Right kidney (tissue), 1 donor: ENCODE results near the gene CTNNA3.

Experiments used
- DNase-seq: peaks from one replicate; pipeline ENCODE4 v3.0.0-alpha.2; 2016

CTNNA3 gene

GRCh38 chr10:66627156-66627555 is 1068.8 kb downstream of the CTNNA3 start:
- DNase-seq: no peak

GRCh38 chr10:66625709-66626590 is 1070.0 kb downstream of the CTNNA3 start:
- no peak for DNase-seq

GRCh38 chr10:66622050-66622449 is 1073.9 kb downstream of the CTNNA3 start:
- no peak for DNase-seq

GRCh38 chr10:66604195-66604594 is 1091.8 kb downstream of the CTNNA3 start:
- DNase-seq: no peak

GRCh38 chr10:66591865-66592264 is 1104.1 kb downstream of the CTNNA3 start:
- DNase-seq: no peak

GRCh38 chr10:66587680-66588050 is 1108.3 kb downstream of the CTNNA3 start:
- DNase-seq: no peak

GRCh38 chr10:66586897-66587679 is 1108.9 kb downstream of the CTNNA3 start:
- no peak for DNase-seq

- DNase-seq: no peak
Observed at GRCh38 chr10:66586073-66586472, 1109.9 kb downstream of the CTNNA3 start.

- no peak for DNase-seq
Observed at GRCh38 chr10:66575251-66575855, 1120.6 kb downstream of the CTNNA3 start.

- no peak for DNase-seq
Observed at GRCh38 chr10:66572700-66573099, 1123.3 kb downstream of the CTNNA3 start.

GRCh38 chr10:66565999-66566398 is 1130.0 kb downstream of the CTNNA3 start:
- no peak for DNase-seq

- no peak for DNase-seq
Observed at GRCh38 chr10:66564287-66564686, 1131.7 kb downstream of the CTNNA3 start.

- no peak for DNase-seq
Observed at GRCh38 chr10:66555061-66555460, 1140.9 kb downstream of the CTNNA3 start.

- no peak for DNase-seq
Observed at GRCh38 chr10:66552331-66552730, 1143.7 kb downstream of the CTNNA3 start.

GRCh38 chr10:66550351-66550750 is 1145.6 kb downstream of the CTNNA3 start:
- no peak for DNase-seq

GRCh38 chr10:66538908-66539307 is 1157.1 kb downstream of the CTNNA3 start:
- no peak for DNase-seq

- no peak for DNase-seq
Observed at GRCh38 chr10:66538371-66538770, 1157.6 kb downstream of the CTNNA3 start.

GRCh38 chr10:66537186-66537585 is 1158.8 kb downstream of the CTNNA3 start:
- DNase-seq: no peak

GRCh38 chr10:66535439-66535838 is 1160.6 kb downstream of the CTNNA3 start:
- DNase-seq: no peak

GRCh38 chr10:66534866-66535265 is 1161.1 kb downstream of the CTNNA3 start:
- DNase-seq: no peak

GRCh38 chr10:66521506-66521905 is 1174.5 kb downstream of the CTNNA3 start:
- DNase-seq: no peak

GRCh38 chr10:66519616-66520015 is 1176.4 kb downstream of the CTNNA3 start:
- no peak for DNase-seq

GRCh38 chr10:66514666-66515065 is 1181.3 kb downstream of the CTNNA3 start:
- no peak for DNase-seq
